UCSD-AML1 (cell line): ENCODE measurements around the gene APOL2.
"Not testable (repeated sequence)": the region's sequence is repeated elsewhere in the genome, so short reads cannot be mapped to it uniquely, and the experiment has no call there.

Experiments used
- DNase-seq: peaks from one replicate; lab custom pipeline; 2025; ENCODE audit not compliant: unreplicated experiment; lab: John Stamatoyannopoulos, UW

The APOL2 gene, protein sequence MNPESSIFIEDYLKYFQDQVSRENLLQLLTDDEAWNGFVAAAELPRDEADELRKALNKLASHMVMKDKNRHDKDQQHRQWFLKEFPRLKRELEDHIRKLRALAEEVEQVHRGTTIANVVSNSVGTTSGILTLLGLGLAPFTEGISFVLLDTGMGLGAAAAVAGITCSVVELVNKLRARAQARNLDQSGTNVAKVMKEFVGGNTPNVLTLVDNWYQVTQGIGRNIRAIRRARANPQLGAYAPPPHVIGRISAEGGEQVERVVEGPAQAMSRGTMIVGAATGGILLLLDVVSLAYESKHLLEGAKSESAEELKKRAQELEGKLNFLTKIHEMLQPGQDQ

DNA sequence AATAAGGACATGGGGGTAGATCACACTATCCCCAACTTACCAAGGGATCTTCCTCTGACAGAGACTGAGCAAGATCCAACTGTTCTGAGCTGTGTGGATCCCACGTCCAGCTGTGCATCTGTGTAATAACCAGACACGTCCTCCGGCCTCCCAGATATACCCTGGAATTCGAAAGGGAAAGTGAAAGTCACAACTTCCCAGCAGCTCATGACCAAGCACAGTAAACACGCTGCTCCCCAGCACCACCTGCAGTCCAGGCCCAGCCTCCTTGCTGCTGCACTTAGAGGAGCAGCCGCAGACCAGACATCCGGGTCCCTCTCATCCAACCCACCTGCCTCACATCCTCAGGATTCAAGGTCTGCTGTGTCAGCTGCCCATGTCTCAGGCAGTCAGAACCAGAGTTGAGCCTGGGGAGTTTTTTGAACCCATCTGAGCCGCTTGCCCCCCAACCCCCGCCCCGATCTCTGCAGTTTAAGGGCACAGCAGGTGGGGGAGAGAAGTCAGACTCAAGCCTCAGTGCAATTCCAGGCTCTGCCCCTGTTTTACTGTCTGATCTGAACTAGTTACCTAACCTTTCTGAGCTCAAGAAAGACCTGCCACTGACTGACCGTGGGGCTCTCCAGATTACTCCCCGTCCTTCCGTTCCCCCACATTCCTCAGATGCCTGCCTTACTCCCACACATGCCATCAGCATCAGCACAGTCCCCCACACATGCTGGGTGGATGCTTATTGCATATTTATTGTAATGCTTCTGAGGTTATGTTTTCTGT is at the start of gene APOL2:
TSS of gene APOL2 (minus strand) at position 127 of the 771 bp plus-strand sequence. CDS start 6,365 bp downstream, outside the sequence.
- peak; percentile 82 for DNase-seq

DNA sequence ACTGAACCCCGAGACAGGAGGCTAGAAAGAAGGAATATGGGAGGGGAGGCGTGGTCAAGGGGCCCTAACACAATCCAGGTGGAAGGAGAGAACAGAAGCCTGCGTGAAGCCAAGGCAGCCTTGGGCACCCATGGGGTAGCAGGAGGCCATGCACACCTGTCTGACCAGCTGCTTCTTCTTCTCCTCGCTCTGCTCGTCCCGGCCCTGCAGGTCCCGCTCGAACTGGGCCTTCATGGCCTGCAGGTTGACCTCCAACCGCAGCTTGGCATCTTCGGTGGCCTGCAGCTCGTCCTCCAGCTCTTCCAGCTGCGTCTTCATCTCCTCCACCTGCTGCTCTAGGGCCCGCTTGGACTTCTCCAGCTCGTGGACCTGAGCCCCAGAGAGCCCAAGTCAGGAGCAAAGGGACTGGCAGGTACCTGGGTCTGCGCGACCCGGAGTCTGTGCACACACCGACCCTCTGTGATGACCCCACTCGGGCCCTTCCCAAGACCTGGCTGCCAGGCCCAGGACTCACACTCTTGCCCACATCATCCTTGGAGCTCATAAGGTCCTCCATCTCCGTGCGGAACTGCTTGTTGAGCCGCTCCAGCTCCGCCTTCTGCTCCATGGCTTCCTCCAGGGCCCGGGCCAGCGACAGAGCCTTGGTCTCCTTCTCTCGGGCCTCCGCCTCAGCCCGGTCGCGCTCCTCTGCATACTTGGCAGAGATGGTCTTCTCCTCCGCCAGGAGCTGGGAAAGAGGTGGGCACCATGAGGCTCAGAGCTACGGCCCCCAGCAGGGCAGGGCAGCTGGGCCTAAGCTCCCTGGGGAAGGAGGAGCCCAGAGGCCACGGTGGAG is 49.5 kb upstream of the APOL2 start:
- DNase-seq, result no peak

DNA sequence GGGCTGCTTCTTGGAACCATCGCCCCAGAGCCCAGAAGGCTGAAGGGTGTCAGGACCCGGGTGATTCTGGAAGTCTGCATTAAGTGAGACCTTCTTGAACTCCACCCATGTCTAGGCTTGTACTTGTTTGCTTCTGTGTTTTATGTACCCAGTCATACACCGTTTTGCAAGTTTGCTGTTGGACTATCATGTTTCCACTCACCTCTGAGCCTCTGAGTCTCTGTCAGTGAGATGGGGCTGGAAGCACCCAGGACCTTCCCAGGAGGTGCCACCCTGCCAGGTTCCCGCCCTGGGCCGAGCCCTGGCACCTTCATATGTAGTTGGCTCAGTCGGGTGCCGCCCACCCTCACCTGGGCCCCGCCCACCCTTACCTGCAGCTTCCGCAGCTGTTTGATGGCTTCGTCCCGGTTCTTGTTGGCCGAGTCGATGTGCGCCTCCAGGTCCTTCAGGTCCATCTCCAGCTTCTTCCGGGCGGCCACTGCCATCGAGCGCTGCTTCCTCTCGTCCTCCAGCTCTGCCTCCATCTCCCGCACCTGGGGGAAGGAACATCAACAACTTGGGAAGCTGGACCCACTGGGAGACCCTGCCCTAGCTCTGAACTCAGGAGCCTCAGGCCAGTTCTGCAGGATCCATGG is 48.7 kb upstream of the APOL2 start:
- DNase-seq, result no peak

DNA sequence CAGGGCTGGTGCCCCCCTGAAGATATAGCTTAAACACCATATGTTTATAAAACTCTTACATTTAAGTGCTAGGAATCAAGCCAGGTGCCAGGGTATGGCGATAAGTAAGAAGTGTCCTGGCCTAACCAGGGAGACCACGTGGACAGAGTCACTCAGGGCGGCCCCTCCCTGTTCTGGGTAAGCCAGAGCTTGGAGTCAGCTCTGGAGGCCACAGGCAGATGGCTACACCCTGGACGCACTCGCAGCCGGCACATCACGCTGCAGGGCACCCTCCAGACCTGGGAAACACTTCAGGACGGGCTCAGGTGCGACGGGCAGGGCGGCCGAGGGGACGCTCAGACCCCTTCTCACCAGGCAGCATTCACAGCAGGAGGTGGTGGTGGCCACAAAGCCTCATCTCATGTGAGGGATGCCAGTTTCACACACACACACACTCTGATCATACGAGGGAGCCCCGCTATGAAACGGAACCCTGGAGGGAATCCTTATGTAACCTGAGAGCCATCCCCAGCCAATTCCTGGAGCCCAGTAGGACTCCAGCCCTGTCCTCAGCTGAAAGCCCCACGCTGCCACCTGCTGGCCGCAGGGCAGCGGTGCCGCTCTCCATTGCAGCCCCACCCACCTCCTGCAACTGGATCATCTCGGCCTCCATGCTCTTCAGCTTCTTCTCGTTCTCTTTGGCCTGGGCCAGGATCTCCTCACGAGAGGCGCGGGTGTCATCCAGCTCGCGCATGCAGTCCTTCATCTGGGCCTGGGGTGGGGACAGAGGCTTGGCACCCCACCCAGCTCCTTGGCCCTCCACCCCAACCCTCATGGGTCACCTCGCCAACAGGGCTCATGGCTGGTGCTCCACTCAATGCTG is 47.0 kb upstream of the APOL2 start:
- DNase-seq, result peak; percentile 72

DNA sequence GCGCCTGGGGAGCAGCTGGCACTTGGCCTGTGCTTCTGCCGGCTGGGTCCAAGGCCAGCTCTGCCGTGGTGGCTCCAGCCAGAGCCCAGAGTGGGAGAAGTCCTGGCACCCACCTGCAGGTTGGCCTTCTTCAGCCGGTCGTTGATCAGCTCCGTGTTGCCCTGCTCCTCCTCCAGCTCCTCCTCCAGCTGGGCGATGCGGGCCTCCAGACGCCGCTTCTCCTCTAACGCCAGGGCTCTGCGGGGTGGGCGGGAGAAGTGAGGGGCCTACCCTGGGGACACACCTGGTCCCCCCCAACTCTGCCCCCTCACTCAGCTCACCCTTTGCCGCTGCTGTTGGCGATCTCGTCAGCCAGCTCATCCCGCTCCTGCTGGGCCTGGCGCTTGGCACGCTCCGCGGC is 46.2 kb upstream of the APOL2 start:
- DNase-seq, result no peak

DNA sequence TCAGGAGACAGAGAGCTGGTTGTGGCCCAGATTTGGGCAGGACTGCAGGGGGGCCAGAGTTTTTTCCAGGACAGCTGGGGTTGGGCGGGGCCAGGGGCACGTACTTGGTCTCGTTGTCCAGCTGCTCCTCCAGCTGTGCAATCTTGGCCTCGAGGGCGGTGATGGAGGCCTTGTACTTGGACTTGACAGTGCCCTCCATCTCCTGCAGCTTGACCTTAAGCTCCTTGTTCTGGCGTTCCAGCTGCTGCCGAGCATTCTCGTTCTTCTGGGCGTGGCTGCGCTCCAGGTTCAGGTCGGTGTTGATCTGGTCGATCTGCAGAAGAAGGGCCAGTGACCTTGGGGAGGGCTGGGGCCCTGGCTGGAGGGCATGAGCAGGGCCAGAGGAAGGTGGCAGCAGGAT is 45.7 kb upstream of the APOL2 start:
- DNase-seq, result no peak

DNA sequence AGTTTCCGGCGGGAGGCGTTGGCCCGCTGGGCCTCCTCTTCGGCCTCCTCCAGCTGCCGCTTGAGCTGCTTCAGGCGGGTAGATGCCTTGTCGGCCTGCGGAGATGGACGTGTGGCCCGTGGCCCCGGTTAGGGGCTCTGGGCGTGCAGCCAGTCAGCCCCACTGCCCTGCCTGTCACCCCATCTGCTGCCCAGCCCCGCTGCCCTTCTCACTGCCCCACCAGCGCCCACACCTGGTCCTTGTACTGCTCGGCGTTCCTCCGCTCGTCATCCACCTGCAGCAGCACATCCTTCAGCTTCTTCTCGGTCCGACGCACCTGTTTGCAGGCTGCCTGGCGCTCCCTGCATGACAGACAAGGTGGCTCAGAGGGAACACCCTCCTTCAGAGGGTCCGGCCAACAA is 44.8 kb upstream of the APOL2 start:
- no peak for DNase-seq

DNA sequence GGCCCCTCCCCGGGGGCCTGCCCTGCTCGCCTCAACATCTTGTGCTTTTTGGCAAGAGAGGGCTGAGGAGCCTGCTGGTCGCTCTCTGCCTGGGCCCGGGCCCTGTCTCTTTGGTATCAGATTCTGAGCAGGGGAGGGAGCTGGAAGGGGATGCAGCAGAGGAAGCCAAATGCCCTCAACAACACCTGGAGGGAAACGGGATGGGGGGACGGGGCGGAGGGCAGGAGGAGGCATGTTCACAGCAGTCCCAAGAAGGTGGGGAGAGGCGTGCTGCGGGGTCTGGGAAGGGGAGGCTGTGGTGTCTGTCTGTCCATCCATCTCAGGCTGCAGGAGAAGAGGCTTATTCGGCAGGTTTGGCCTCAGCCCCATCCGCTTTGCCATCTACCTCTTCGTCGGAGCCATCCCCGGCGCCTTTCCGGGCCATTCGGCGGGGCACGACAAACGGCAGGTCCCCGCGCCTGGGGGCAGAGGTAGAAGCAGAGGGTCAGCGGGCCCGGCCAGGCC is 43.1 kb upstream of the APOL2 start:
- no peak for DNase-seq

DNA sequence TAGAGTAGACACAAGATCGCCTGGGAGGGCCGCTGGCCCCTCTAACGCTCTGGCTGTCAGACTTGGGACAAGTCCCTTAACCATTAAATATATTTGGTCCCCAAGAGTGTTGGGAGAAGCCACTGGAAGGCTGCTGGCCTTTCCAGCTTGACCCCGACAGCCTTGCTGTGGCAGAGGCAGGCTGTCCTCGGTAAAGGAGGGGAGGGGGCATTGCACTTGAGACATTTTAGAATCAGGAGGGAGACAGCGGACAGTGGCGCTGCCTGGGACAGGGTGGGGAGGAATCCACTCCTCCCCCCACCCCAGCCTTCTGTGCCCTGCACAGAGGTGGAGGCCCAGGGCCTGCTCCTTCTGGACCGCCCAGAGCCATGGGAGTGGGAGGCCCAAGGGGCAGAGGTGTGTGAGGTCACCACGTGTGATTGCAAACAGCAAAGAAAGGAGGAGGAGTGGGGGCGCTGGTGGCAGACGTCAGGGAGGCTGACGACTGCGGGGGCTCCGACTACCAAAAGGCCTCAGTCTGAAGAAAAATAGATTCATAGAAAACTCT is 42.5 kb upstream of the APOL2 start:
- DNase-seq, result no peak

DNA sequence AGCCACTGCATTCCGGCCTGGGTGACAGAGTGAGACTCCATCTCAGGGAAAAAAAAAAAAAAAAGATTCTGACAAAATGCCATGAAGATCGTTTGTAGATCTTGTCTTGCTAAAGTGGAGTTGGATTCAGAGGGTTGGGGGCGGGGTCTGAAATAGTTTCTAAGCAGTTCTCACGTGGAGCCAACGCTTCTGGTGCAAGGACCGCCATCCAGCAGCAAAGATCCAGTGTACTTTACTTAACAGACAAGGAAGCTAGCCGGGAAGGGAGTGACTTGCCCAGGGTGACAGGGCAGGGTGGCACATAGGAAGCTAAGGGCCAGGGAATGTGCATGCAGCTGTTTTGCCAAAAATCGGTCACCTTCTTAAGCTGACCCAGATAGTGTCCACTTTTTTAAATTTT is 41.1 kb upstream of the APOL2 start:
- DNase-seq, result no peak

DNA sequence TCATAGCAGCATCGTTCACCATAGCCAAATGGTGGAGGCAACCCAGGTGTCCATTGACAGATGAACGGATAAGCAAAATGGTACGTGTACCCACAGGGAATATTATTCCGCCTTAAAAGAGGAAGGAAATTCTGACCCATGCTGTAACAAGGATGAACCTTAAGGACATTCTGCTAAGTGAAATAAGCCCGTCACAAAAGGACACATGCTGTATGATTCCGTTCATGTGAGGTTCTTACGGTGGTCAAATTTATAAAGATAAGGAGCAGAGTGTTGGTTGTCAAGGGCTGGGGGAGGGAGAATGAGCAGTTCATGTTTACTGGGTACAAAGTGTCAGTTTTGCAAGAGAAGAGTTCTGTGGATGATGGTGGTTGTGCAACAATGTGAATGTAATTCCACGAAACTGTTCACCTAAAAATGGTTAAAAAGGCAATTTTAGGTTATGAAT is 39.9 kb upstream of the APOL2 start:
- no peak for DNase-seq

DNA sequence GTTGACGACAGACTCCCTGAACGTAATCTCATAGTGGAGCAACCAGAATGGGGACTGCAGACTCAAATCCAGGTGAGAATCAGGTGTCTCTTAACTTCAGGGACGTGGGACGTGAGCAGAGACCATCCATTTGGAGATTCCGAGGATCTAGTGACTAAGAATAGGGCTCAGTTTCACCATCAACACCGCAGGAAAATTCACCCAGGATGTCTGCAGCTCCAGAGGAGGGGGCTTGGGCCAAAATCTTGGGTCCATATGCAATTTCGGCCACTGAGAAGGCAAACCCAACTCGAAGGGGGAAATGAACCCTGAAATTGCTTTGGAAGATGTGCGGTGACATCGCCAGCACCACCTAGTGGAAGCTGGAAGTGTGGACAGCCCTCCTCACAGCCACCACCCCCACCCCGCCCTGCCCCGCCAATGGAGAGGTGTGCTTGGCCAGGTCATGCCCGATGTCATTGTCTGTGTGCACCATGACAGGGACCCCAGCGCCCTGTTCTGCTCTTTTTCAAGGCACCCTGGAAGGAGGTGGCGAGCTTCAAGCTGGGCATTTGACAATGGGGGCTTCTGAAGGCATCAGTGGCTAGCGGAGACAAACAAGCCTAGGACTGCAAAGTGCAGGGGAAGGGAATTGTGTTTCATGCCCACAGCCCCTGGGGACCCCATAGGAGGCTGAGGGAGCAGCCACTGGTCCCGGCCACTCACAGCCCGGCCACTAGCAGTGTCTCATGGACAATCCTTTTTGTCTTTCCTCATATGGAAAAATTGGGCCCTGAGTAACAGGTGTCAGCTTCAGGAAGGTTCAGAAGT is 38.4 kb upstream of the APOL2 start:
- DNase-seq, result peak; percentile 54

DNA sequence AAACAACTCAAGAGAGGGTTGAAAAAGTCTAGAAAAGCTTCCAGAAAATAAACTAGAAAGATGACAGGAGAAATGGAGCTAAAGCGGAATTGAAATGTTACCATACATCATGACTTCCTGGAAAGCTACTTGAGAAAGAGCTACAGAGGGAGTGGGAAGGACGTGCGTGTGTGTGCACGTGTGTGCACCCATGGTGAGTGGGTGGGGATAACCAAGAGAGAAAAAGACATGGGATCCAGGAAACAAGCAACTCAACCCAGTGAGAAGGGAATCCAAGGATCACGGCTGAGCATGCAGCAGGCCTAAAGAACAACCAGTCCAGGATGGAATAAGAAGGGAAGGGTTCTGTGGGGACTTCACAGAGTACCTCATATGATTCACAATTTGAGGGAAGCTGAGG is 35.2 kb upstream of the APOL2 start:
- no peak for DNase-seq

DNA sequence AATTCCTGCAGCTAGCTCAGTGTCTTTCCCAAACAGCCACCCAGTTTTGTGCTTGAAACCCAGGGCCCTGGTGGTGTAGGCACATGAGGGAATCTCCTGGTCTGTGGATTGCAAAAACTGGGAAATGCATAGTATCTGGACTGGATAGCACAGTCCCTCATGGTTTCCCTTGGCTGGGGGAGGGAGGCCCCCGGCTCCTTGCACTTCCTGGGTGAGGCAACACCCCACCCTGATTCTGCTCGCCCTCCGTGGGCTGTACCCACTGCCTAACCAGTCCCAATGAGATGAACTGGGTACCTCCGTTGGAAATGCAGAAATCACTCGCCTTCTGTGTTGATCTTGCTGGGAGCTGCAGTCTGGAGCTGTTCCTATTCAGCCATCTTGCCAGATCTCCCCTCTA is 32.6 kb upstream of the APOL2 start:
- DNase-seq, result not testable (repeated sequence)

DNA sequence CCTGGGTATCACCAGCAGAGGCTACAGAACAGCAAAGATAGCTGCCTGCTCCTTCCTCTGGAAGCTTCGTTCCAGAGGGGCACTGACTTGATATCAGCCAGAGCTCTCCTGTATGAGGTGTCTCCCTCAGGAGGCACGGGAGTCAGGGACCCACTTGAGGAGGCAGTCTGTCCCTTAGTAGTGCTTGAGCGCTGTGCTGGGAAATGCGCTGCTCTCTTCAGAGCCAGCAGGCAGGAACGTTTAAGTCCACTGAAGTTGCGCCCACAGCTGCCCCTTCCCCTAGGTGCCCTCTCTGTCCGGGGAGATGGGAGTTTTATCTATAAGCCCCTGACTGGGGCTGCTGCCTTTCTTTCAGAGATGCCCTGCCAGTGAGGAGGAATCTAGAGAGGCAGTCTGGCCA is 31.9 kb upstream of the APOL2 start:
- not testable (repeated sequence) for DNase-seq

DNA sequence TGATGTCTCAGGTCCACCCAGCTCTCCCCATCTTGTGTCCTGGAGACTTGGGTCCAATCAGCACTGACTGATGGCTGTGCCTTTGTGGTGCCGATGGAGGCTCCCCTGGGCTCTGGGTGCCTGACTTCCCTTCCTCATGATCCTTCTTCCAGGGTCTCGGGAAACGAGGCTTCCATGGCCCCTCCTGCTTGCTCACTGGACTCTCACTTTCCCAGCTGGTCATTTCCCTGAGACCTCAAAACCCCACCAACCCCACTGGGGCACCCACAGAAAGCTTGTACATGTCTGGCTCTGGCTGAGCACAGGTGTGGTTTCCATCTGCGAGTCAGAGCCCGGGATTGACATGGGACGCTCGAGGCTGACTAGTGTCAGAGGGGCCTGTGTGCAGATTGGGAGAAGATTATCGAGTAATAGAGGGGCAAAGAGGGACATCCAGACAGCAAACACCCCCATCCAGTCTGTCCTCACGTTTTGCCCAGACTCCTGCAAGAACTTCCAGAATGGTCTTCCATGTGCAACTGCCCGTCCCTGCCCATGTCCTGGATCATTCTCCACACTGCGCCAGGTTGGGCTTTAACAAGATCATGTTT is 28.7 kb upstream of the APOL2 start:
- no peak for DNase-seq

DNA sequence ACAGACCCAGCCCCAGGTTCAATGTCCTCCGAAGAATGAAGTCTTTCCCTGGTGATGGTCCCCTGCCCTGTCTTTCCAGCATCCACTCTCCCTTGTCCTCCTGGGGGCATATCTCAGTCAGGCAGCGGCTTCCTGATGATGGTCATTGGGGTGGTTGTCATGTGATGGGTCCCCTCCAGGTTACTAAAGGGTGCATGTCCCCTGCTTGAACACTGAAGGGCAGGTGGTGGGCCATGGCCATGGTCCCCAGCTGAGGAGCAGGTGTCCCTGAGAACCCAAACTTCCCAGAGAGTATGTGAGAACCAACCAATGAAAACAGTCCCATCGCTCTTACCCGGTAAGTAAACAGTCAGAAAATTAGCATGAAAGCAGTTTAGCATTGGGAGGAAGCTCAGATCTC is 27.7 kb upstream of the APOL2 start:
- no peak for DNase-seq

DNA sequence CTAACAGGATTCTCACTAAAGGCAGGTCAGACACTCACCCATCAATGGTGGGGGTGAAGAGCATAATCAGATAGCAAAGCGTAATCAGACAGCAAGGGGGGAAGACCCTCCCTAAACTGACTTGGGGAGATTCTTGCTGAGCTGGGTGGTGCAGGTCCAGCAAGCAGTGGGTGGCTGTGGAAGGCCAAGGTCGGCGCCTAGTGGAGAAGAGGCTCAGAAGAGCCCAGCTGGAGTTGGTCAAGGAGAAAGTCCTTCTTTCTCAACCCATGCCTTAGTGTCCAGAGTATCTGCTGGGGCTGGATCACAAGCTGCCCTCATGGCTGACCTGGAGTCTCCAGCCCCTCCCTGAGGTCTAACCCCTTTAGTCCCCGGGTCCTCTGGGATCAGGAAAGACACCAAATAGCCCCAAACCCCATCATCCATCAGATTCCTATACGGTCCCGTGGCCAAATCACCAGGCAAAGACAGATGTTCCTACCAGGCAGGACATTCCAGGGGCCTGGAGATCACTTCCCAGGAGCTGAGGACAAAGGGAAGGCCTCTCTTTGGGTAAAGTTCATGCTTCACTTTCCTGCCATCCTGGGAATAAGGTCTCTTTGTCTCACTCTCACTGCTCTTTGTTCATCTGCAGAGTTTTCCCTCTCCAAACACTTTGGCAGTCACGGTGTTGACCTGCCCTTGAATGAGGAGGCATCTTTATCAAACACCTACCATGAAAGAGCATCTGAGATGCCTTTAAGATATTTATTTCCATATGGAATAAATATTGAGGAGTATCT is 24.7 kb upstream of the APOL2 start:
- DNase-seq, result not testable (repeated sequence)
